ENCODE results near the gene LRRTM3. TPM values are rescaled to one million over a fixed set of nuclear protein-coding genes. Genes with fewer than 3 reads are reported as not detected.

Gene LRRTM3
- total and polyA plus RNA-seq, 7 donors: 0.01 to 0.03 TPM; not detected in 5

DNA sequence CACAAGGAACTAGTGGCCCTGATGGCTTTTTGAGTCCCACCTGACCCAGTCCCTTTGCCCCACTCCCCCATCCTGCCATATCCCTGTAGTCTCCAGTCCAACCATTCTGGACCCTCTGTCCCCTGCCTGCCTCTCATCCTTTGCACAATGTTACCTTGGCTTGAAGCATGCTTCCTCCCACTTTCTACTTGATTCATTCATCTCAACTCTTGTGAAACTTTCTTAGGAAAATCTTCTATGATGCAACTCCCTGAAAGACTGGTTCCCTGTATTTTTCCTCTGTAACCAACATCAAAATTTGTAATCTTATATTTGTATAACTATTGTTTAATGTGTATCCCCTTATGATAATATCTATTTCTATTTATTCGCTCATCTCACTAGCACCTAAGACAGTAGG lies 151.5 kb downstream of the LRRTM3 start:
- Histone ChIP-seq H3K4me3 (no peak overlapping the region), H3K4me1 (peaks cover 16% of the 10 kb centered on the region), H3K27ac (no peak overlapping the region), H3K27me3 (ENCODE audit: insufficient read depth in 3 of 3, low read length in 2 of 3) (no peaks in the 10 kb centered on the region), H3K9me3 (no peaks in the 10 kb centered on the region), H3K36me3 (ENCODE audit: insufficient read depth in 1 of 2, low read depth in 1 of 2) (no peaks in the 10 kb centered on the region)
- intact Hi-C loops (cut with DNase I): no loop called here
- ATAC-seq (no peak), DNase-seq (no peak)
- 92 to 98% (median 96%) methylated on average over 1 of the region's 1 CpG for WGBS, 3 donors
- no peak for TF ChIP-seq CTCF (IDR thresholded peaks at IDR 0.05)

DNA sequence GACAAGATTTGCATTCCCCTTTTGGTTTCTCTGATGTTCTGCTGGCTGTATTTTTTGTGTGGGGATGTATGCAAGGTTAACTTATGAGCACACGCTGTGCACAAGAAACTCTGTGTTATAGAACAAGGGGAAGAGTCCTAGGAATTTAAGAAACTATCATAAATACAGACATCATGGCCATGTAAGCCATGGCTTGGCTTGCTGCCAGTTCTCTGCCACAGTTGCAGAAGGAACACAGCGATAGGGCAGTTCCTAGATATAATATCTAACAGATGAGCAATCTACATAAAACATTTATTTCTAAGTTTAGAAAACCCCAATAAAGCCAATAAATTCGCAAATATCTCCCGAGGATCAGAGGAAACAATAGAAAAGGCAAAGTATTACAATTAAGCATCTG lies 153.3 kb downstream of the LRRTM3 start:
- 69 to 76% (median 74%) methylated on average over 4 of the region's 4 CpGs for WGBS, 3 donors

DNA sequence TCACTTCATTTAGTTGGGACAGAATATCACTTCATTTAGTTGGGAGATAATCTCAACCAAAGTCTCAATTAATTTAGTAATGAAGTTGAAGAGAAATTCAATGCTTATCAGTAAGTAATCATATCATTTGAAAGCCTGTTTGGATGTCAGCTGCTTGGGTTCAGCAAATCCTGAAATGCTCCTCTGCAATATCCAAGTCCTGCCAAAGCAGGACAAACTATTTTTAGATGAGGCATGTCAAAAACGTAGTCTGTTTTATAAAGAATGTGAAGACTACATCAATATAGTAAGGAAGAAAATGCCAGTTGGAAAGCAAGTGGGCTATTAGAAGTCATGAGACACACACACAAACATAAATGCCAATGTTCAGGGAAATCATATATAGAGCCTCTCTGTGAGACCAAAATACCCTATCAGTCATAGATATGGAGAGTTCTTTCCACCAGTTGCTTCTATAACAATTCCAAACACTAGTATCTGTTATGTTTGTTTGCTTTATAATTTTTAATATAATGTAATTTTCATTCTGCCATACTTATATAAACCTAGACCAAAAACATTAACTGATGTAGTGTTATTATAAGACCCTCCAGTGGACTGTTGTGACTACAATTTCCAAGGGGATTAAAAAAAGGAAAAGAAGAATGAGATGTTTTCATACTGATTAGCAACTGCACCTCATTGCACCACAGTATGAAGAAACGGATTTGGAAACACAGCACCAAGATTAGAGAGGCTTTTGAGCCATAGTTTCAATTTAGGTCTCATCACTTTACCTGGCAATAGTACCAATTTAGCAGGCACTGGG lies 160.7 kb downstream of the LRRTM3 start:
- WGBS, 3 donors: 14 to 17% (median 14%) methylated on average over 2 of the region's 2 CpGs
- TF ChIP-seq CTCF (IDR thresholded peaks at IDR 0.05): no peak
- Histone ChIP-seq H3K9me3 (no peaks in the 10 kb centered on the region), H3K27ac (no peak overlapping the region), H3K36me3 (ENCODE audit: insufficient read depth in 1 of 2, low read depth in 1 of 2) (no peaks in the 10 kb centered on the region), H3K4me1 (peaks cover 22% of the 10 kb centered on the region), H3K4me3 (no peak overlapping the region), H3K27me3 (ENCODE audit: insufficient read depth in 3 of 3, low read length in 2 of 3) (no peaks in the 10 kb centered on the region)
- DNase-seq (no peak), ATAC-seq (peak in 3 of 4 donors; percentile 37 to 69 (median 44))
- intact Hi-C loops (cut with DNase I): no loop called here

More for the DNA sequence above, 153.3 kb downstream of the LRRTM3 start:
- Histone ChIP-seq H3K9me3 (no peaks in the 10 kb centered on the region), H3K36me3 (ENCODE audit: insufficient read depth in 1 of 2, low read depth in 1 of 2) (no peaks in the 10 kb centered on the region), H3K4me1 (peaks cover 16% of the 10 kb centered on the region), H3K4me3 (no peak overlapping the region), H3K27me3 (ENCODE audit: insufficient read depth in 3 of 3, low read length in 2 of 3) (no peaks in the 10 kb centered on the region), H3K27ac (no peak overlapping the region)
- no peak for TF ChIP-seq CTCF (IDR thresholded peaks at IDR 0.05)
- DNase-seq (no peak), ATAC-seq (no peak)
- intact Hi-C loops (cut with DNase I): no loop called here

- DNase-seq (no peak), ATAC-seq (peak in 1 of 4 donors; percentile 29)
- no peak for TF ChIP-seq CTCF (IDR thresholded peaks at IDR 0.05)
- no peak overlapping the region for H3K27ac ChIP-seq
- H3K4me3 ChIP-seq: no peak overlapping the region
- no peaks in the 10 kb centered on the region for H3K27me3 ChIP-seq (ENCODE audit: insufficient read depth in 3 of 3, low read length in 2 of 3)
- H3K36me3 ChIP-seq (ENCODE audit: insufficient read depth in 1 of 2, low read depth in 1 of 2): no peaks in the 10 kb centered on the region
- peaks cover 22% of the 10 kb centered on the region for H3K4me1 ChIP-seq
- no peaks in the 10 kb centered on the region for H3K9me3 ChIP-seq
- intact Hi-C loops (cut with DNase I): no loop called here
These were observed 161.2 kb downstream of the LRRTM3 start for GRCh38 chr10:67087135-67087425.

DNA sequence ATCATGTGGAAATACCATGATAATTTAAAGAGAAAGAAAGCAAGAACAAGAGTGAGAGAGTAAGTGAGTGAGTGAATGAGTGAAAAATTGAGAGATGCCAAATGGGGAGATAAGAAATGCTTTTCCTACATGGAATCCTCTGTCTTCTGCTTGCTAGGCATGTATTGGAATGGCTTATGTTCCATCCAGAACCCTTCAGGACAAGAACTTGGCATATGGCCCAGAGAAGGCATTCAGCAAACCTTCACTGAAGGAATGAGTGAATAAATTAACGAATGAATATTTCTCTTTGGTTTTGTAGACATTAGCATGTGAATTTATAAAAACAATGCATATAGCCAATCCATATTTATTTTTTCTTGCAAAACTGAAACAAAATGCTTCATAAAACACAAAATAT lies 162.2 kb downstream of the LRRTM3 start:
- intact Hi-C loops (cut with DNase I): no loop called here
- 39 to 53% (median 42%) methylated on average over 1 of the region's 1 CpG for WGBS, 3 donors
- peak in 1 of 4 donors; percentile 48 for ATAC-seq

More for the DNA sequence above, 162.2 kb downstream of the LRRTM3 start:
- H3K9me3 ChIP-seq: no peaks in the 10 kb centered on the region
- peaks cover 22% of the 10 kb centered on the region for H3K4me1 ChIP-seq
- DNase-seq: no peak
- no peak for TF ChIP-seq CTCF (IDR thresholded peaks at IDR 0.05)
- H3K36me3 ChIP-seq (ENCODE audit: insufficient read depth in 1 of 2, low read depth in 1 of 2): no peaks in the 10 kb centered on the region
- no peak overlapping the region for H3K27ac ChIP-seq
- no peak overlapping the region for H3K4me3 ChIP-seq
- H3K27me3 ChIP-seq (ENCODE audit: insufficient read depth in 3 of 3, low read length in 2 of 3): no peaks in the 10 kb centered on the region
